GM12878 (cell line): ENCODE data around the gene TMEM126A. TPM values are rescaled to one million over a fixed set of nuclear protein-coding genes. Genes with fewer than 3 reads are reported as not detected.

Experiments
- ATAC-seq: fragments of 200-7000 bp; cut with Tn5 transposase; 3 replicates; pipeline ENCODE4 v1.9.1; 2020; ENCODE audit warnings: mild to moderate bottlenecking, moderate library complexity
- BruUV-seq: library from RNA; stranded (reverse); fragments of 400-500 nt; replicated peaks from 2 replicates; lab custom pipeline; 2021; lab: Mats Ljungman, UMichigan
- CTCF ChIA-PET: fragments of 300-600 bp; sonication (Branson Sonifier 250); formaldehyde crosslinking; extraction: SDS; loops from one replicate; lab custom pipeline; 2021; ENCODE audit warnings: inconsistent platforms; lab: Yijun Ruan, JAX
- POLR2A ChIA-PET: fragments of 350-600 bp; formaldehyde crosslinking; extraction: SDS; loops from one replicate; lab custom pipeline; 2021; ENCODE audit warnings: inconsistent platforms; lab: Charles Lee
- RAD21 ChIA-PET: fragments of 300-600 bp; sonication (Branson Sonifier 250); formaldehyde crosslinking; loops from one replicate; lab custom pipeline; 2023; ENCODE audit warnings: antibody characterized with exemption; ENCODE audit not compliant: unreplicated experiment; lab: Charles Lee
- SMC1A ChIA-PET: fragments of 300-600 bp; sonication (Branson Sonifier 250); formaldehyde crosslinking; loops from one replicate; lab custom pipeline; 2023; ENCODE audit not compliant: unreplicated experiment, uncharacterized antibody; lab: Charles Lee
- DNase-seq: peaks from one replicate; pipeline ENCODE4 v3.0.0-alpha.2; 2011; ENCODE audit warnings: low read depth, low spot score
- FAIRE-seq: peaks from 3 replicates; lab custom pipeline; 2011; peaks lifted over from hg19 to GRCh38; lab: Jason Lieb, UNC
- H2AFZ ChIP-seq: 2 replicates; pipeline ENCODE4 v1.6.0; 2011; ENCODE audit warnings: low read depth, low read length, control low read depth; ENCODE audit not compliant: control insufficient read depth
- H3K27ac ChIP-seq: 2 replicates; pipeline ENCODE4 v1.5.1; 2011; ENCODE audit warnings: control low read depth; ENCODE audit not compliant: control insufficient read depth, insufficient read depth
- H3K27me3 ChIP-seq, 2 experiments: replicated peaks in 1 of 2; 2 replicates each; pipeline versions ENCODE4 v1.6.0 to v1.6.1; 2011; ENCODE audit warnings: low read length in 1 of 2; ENCODE audit not compliant: control insufficient read depth in 2 of 2, insufficient read depth in 2 of 2
- H3K36me3 ChIP-seq, 2 experiments: 2 replicates each; pipeline ENCODE4 v1.5.1; 2011; ENCODE audit warnings: low read length in 1 of 2; ENCODE audit not compliant: control insufficient read depth in 2 of 2, insufficient read depth in 2 of 2
- H3K4me1 ChIP-seq: 2 replicates; pipeline ENCODE4 v1.6.1; 2011; ENCODE audit warnings: mild to moderate bottlenecking, low read length, moderate library complexity, mixed read lengths; ENCODE audit not compliant: control insufficient read depth, insufficient read depth
- H3K4me2 ChIP-seq: 2 replicates; pipeline ENCODE4 v1.6.0; 2011; ENCODE audit warnings: control low read depth; ENCODE audit not compliant: control insufficient read depth, insufficient read depth
- H3K4me3 ChIP-seq: fragments of 200-600 bp; sonication (generic); 2 replicates; pipeline ENCODE4 v1.5.1; 2016
- H3K79me2 ChIP-seq: 2 replicates; pipeline ENCODE4 v1.6.0; 2011; ENCODE audit warnings: low read length; ENCODE audit not compliant: control insufficient read depth, insufficient read depth
- H3K9ac ChIP-seq: 2 replicates; pipeline ENCODE4 v1.8.0; 2011; ENCODE audit warnings: low read length, control low read depth, mixed read lengths; ENCODE audit not compliant: control insufficient read depth, insufficient read depth
- H3K9me3 ChIP-seq: replicated peaks from 3 replicates; pipeline ENCODE4 v1.5.1; 2011; ENCODE audit warnings: mild to moderate bottlenecking, low read length; ENCODE audit not compliant: control insufficient read depth, insufficient read depth
- H4K20me1 ChIP-seq: 2 replicates; pipeline ENCODE4 v1.6.0; 2011; ENCODE audit not compliant: control insufficient read depth, insufficient read depth
- ATF7 ChIP-seq: fragments of 450-650 bp; IDR thresholded peaks from 2 replicates; pipeline ENCODE4 v1.6.1; 2016; ENCODE audit warnings: low read depth, mild to moderate bottlenecking
- GATAD2B ChIP-seq: fragments of 450-650 bp; conservative IDR thresholded peaks from 2 replicates; pipeline ENCODE4 v1.6.1; 2017; ENCODE audit warnings: low read depth, mild to moderate bottlenecking, moderate library complexity
- MEF2B ChIP-seq: fragments of 450-650 bp; IDR thresholded peaks from 2 replicates; pipeline ENCODE4 v1.6.1; 2018; ENCODE audit warnings: mild to moderate bottlenecking, moderate library complexity; ENCODE audit not compliant: partially characterized antibody, poor library complexity, severe bottlenecking
- NRF1 ChIP-seq: conservative IDR thresholded peaks from 2 replicates; pipeline ENCODE4 v1.6.1; 2011; ENCODE audit warnings: mild to moderate bottlenecking, low read depth, low read length, improper control_type of control experiment
- RCOR1 ChIP-seq: conservative IDR thresholded peaks from 2 replicates; pipeline ENCODE4 v1.6.1; 2012; ENCODE audit warnings: low read depth, low read length, improper control_type of control experiment
- TCF12 ChIP-seq: IDR thresholded peaks from 2 replicates; pipeline ENCODE4 v1.6.1; 2011; ENCODE audit warnings: low read depth, mild to moderate bottlenecking, low read length
- ZNF274 ChIP-seq: IDR thresholded peaks from one replicate; pipeline ENCODE4 v1.8.0; 2011; ENCODE audit not compliant: insufficient read length, insufficient read depth
- WGBS: methylation state at CpG from one replicate; pipeline ENCODE4 v1.1.6; 2016; ENCODE audit warnings: low lambda C conversion rate; ENCODE audit not compliant: insufficient replicate concordance, insufficient coverage; ENCODE audit errors: missing lambda C conversion rate; 5-methylcytosine and 5-hydroxymethylcytosine counted together
- in situ Hi-C: fragments of 300-500 bp; cut with MboI; formaldehyde crosslinking; loops from 9 replicates; pipeline ENCODE4 v1.14.3; 2018; ENCODE audit warnings: mixed read lengths
- intact Hi-C: fragments of 100-400 bp; cut with micrococcal nuclease; formaldehyde crosslinking; loops from one replicate; pipeline ENCODE4 v1.14.2; 2022; ENCODE audit not compliant: unreplicated experiment
- polyA plus RNA-seq, 11 experiments: library from polyadenylated mRNA; depleted of rRNA in 4 of 11; unstranded in 6 of 11; stranded (reverse) in 5 of 11; fragments of >200 nt; fragmentation: Nextera tagmentation in 4 of 11; fragmentation: Illumina TruSeq in 1 of 11; extraction: Ambion mirVana in 4 of 11; extraction: Trizol in 1 of 11; gene quantifications; 1 replicate in 1 of 11; 2 replicates in 10 of 11; pipeline versions ENCODE4 v1.2.1 to v1.2.3, GENCODE V29; 2011 to 2016; ENCODE audit warnings: inconsistent platforms in 2 of 11, missing spikeins in 2 of 11, low read depth in 1 of 11
- total RNA-seq, 4 experiments: library from RNA; depleted of rRNA in 3 of 4; stranded (reverse); fragments of >200 nt in 3 of 4; fragmentation: Illumina TruSeq in 1 of 4; extraction: Trizol in 1 of 4; gene quantifications; 2 replicates each; pipeline versions ENCODE4 v1.2.1 to v1.2.3, GENCODE V29; 2013 to 2021
- TF ChIP-seq, protein P1 (sequence below): fragments of 450-650 bp; IDR thresholded peaks from 2 replicates; pipeline ENCODE4 v1.6.1; 2018; ENCODE audit warnings: mild to moderate bottlenecking, low read depth, moderate library complexity; ENCODE audit not compliant: partially characterized antibody
- TF ChIP-seq, protein P2 (sequence below): fragments of 450-650 bp; formaldehyde crosslinking; IDR thresholded peaks from 2 replicates; pipeline ENCODE4 v1.4.0; 2022; ENCODE audit warnings: mild to moderate bottlenecking, moderate library complexity
- TF ChIP-seq, protein P3 (sequence below): IDR thresholded peaks from 2 replicates; pipeline ENCODE4 v1.6.1; 2012; ENCODE audit warnings: mild to moderate bottlenecking, low read depth, low read length

The TMEM126A gene
- total and polyA plus RNA-seq, 10 of the 15 experiments (the other 5 are each of a cell fraction or from before 2014, with no cell fraction given): 38.6 to 208 (median 71.7) TPM

DNA sequence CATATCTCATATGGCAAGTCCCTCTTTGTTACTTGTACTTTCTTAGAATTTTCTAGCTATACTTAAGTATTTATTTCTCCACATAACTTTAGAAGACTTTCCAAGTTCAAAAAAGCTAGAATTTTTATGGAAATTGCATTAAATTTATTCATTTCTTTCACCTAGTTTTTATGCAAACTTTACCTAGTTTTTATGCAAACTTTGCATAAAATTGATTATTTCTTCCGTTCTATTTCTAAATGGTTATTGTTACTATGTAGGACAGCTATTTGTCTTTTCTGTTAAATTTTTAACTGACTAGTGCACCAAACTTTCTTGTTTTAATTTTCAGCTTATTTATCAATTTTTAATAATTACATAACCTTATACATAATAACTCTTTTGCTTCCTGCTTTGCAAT lies 20.4 kb downstream of the TMEM126A start:
- BruUV-seq: no TSS peak
- no peak overlapping the region for H3K4me2 ChIP-seq

More for the DNA sequence above, 20.4 kb downstream of the TMEM126A start:
- POLR2A ChIA-PET: interaction anchor here (0.5 to 0.7 kb wide), 2 partner anchors 8 to 23 kb away, joined by 3 to 4 read pairs; no protein-coding TSS in a partner anchor
- no peak overlapping the region for H3K4me3 ChIP-seq
- no peaks in the 10 kb centered on the region for H3K27me3 ChIP-seq
- no peaks in the 10 kb centered on the region for H3K9me3 ChIP-seq
- no peak for TF ChIP-seq GATAD2B
- no peak for TF ChIP-seq ZNF274
- no peak for TF ChIP-seq TCF12
- no peak for TF ChIP-seq NRF1
- TF ChIP-seq RCOR1: no peak
- TF ChIP-seq MEF2B: no peak
- TF ChIP-seq, protein P1, sequence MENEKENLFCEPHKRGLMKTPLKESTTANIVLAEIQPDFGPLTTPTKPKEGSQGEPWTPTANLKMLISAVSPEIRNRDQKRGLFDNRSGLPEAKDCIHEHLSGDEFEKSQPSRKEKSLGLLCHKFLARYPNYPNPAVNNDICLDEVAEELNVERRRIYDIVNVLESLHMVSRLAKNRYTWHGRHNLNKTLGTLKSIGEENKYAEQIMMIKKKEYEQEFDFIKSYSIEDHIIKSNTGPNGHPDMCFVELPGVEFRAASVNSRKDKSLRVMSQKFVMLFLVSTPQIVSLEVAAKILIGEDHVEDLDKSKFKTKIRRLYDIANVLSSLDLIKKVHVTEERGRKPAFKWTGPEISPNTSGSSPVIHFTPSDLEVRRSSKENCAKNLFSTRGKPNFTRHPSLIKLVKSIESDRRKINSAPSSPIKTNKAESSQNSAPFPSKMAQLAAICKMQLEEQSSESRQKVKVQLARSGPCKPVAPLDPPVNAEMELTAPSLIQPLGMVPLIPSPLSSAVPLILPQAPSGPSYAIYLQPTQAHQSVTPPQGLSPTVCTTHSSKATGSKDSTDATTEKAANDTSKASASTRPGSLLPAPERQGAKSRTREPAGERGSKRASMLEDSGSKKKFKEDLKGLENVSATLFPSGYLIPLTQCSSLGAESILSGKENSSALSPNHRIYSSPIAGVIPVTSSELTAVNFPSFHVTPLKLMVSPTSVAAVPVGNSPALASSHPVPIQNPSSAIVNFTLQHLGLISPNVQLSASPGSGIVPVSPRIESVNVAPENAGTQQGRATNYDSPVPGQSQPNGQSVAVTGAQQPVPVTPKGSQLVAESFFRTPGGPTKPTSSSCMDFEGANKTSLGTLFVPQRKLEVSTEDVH: no peak
- TF ChIP-seq, protein P2, sequence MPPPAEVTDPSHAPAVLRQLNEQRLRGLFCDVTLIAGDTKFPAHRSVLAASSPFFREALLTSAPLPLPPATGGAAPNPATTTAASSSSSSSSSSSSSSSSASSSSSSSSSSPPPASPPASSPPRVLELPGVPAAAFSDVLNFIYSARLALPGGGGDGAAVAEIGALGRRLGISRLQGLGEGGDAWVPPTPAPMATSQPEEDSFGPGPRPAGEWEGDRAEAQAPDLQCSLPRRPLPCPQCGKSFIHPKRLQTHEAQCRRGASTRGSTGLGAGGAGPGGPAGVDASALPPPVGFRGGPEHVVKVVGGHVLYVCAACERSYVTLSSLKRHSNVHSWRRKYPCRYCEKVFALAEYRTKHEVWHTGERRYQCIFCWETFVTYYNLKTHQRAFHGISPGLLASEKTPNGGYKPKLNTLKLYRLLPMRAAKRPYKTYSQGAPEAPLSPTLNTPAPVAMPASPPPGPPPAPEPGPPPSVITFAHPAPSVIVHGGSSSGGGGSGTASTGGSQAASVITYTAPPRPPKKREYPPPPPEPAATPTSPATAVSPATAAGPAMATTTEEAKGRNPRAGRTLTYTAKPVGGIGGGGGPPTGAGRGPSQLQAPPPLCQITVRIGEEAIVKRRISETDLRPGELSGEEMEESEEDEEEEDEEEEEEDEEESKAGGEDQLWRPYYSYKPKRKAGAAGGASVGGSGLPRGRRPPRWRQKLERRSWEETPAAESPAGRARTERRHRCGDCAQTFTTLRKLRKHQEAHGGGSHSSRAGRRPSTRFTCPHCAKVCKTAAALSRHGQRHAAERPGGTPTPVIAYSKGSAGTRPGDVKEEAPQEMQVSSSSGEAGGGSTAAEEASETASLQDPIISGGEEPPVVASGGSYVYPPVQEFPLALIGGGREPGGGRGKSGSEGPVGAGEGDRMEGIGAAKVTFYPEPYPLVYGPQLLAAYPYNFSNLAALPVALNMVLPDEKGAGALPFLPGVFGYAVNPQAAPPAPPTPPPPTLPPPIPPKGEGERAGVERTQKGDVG (CRISPR knock-in tag): no peak
- TF ChIP-seq, protein P3, sequence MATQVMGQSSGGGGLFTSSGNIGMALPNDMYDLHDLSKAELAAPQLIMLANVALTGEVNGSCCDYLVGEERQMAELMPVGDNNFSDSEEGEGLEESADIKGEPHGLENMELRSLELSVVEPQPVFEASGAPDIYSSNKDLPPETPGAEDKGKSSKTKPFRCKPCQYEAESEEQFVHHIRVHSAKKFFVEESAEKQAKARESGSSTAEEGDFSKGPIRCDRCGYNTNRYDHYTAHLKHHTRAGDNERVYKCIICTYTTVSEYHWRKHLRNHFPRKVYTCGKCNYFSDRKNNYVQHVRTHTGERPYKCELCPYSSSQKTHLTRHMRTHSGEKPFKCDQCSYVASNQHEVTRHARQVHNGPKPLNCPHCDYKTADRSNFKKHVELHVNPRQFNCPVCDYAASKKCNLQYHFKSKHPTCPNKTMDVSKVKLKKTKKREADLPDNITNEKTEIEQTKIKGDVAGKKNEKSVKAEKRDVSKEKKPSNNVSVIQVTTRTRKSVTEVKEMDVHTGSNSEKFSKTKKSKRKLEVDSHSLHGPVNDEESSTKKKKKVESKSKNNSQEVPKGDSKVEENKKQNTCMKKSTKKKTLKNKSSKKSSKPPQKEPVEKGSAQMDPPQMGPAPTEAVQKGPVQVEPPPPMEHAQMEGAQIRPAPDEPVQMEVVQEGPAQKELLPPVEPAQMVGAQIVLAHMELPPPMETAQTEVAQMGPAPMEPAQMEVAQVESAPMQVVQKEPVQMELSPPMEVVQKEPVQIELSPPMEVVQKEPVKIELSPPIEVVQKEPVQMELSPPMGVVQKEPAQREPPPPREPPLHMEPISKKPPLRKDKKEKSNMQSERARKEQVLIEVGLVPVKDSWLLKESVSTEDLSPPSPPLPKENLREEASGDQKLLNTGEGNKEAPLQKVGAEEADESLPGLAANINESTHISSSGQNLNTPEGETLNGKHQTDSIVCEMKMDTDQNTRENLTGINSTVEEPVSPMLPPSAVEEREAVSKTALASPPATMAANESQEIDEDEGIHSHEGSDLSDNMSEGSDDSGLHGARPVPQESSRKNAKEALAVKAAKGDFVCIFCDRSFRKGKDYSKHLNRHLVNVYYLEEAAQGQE: no peak
- TF ChIP-seq ATF7: no peak
- intact Hi-C loops: loop anchor here (10.0 kb wide), 1 partner anchor 627 kb away; no protein-coding TSS in a partner anchor
- no peaks in the 10 kb centered on the region for H3K4me1 ChIP-seq
- peaks cover 20% of the 10 kb centered on the region for H3K79me2 ChIP-seq
- CTCF ChIA-PET: interaction anchor here (0.8 to 1.4 kb wide), 4 partner anchors 9 to 13 kb away, joined by 3 to 4 read pairs (median 4); no protein-coding TSS in a partner anchor
- RAD21 ChIA-PET: no interaction called here
- no peak overlapping the region for H3K9ac ChIP-seq
- no peak overlapping the region for H2AFZ ChIP-seq
- DNase-seq (no peak), FAIRE-seq (no peak), ATAC-seq (no peak)
- in situ Hi-C loops: no loop called here
- H4K20me1 ChIP-seq: peaks cover 7% of the 10 kb centered on the region; the same call in 1 of the 2 replicates
- H3K27ac ChIP-seq: no peak overlapping the region
- 58% methylated on average over 1 of the region's 1 CpG for WGBS
- SMC1A ChIA-PET: interaction anchor here (0.7 to 2.8 kb wide), 6 partner anchors 12 to 187 kb away, joined by 3 to 10 read pairs (median 4); partner anchors contain the start of genes CCDC83, DLG2, TMEM126A and TMEM126B
- no peaks in the 10 kb centered on the region for H3K36me3 ChIP-seq
